ENCODE data around the gene MMP10.

Gene MMP10

DNA sequence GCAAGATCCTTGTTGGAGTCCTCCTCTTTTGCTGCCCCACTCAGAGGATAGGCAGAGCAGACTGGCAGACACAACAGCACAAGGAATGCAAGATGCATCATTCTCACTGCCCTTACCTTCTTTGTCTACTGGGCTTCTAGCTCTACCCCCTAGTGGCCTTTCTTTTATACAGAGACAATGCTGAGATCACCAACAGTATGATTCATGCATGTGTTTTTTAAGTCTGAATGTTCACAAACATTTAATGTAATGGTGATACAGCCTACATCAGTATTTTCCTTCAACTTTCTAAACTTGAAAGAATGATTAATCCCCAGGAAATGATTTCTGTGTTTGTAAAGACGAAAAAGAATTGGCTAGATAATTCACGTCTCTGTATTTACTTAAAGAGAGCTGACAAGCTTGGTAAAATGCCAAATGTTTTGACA lies at the start of gene MMP10:
TSS of gene MMP10 (minus strand) at position 138 of the 428 bp plus-strand sequence. CDS start at position 101, 37 bp downstream.
- FAIRE-seq: no peak
- DNase-seq (ENCODE audit: insufficient read length, low spot score): no peak

DNA sequence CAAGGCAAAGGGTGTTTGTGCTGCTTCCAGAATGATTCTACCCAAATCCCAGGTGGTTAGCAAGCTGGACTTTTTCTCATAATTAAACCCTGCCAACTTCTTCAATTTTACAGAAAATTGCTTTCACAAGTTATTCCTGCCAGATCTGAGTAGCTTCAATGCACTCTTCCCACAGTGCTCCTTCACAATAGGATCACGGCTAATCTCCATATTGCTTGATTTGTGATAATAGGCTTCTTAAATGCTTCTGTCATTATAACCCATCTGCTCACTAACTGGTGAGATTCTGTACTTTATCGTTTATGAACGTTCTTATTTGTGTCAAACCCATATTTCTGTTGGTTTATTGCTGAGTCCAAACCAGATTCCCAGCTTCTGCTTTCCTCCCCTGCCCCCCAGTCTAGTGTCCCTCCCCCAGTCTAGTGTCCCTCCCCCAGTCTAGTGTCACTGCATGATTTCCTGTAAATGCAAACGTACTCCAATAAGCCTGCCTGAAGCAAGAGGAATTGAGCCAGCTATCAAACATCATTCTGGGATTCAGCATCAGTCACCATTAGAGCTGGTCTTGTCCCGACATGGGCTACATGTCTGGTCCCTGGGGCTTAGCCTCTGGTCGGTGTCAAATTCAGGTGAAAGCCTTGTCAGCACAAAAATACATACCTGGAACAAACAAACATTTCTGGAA lies 49.0 kb upstream of the MMP10 start:
- DNase-seq (ENCODE audit: insufficient read length, low spot score) (no peak), FAIRE-seq (no peak)

DNA sequence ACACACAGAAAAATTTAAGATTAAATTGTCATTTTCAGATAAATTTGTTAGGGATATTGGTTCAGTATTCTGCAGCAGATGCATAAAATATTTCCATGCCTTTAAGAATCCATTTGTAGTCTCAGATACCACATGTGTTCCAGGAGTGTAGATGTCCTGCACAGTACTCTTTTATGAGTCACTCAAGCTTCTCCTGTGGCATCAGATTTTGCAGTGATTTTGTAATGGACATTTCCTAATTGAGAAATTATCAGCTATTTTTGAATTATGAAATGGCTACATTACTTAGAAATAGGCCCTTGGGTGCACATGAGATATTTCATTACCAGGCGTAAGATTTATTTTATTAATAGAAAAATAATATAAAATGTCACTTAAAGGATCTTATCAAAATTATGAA lies 44.1 kb upstream of the MMP10 start:
- DNase-seq (ENCODE audit: insufficient read length, low spot score) (no peak), FAIRE-seq (no peak)

DNA sequence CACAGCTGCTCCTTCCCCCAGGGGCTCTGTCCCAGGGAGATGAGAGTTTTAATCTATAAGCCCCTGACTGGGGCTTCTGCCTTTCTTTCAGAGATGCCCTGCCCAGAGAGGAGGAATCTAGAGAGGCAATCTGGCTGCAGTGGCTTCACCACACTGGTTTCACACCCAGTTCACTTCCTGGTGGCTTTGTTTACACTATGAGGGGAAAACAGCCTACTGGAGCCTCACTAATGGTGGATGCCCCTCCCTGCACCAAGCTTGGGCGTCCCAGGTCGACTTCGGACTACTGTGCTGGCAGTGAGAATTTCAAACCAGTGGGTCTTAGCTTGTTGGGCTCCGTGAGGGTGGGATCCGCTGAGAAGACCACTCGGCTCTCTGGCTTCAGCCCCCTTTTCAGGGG lies 39.1 kb upstream of the MMP10 start:
- DNase-seq (ENCODE audit: insufficient read length, low spot score) (no peak), FAIRE-seq (no peak)

DNA sequence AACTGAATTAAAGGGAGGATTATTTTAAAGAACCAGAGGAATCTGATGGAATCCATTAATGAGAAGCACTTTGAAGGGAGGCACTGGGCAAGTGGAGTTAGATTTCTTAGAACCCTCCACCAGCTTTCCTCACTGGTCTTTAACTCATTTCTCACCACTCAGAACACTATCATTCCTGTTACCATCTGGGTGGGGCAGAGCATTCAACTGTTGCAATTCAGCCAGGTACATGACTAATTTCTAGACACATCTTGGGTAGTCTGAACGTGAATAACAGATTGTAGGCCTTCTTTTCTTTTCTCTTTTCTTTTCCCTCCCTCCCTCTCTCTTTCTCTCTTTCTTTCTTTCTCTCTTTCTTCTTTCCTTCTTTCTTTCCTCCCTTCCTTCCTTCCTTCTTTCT lies 33.1 kb upstream of the MMP10 start:
- FAIRE-seq: no peak
- no peak for DNase-seq (ENCODE audit: insufficient read length, low spot score)

DNA sequence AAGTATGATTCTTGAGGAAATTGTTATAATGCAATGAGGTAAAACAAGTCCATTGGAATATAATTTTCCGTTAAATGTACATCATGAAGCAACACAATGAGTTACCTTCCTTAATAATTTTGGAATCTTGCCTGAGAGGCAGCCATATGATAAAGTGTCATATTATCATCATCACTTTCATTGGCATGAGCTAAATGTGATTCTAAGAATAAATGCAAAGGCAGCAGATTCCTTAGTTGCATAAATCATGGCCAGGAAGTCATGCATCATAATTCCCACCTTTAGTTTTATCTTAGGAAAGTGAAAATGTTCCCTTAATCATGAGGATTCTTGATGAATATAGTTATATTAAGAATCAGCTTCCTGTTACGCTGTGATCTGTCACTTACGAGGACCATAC lies 31.8 kb upstream of the MMP10 start:
- FAIRE-seq (no peak), DNase-seq (ENCODE audit: insufficient read length, low spot score) (no peak)

DNA sequence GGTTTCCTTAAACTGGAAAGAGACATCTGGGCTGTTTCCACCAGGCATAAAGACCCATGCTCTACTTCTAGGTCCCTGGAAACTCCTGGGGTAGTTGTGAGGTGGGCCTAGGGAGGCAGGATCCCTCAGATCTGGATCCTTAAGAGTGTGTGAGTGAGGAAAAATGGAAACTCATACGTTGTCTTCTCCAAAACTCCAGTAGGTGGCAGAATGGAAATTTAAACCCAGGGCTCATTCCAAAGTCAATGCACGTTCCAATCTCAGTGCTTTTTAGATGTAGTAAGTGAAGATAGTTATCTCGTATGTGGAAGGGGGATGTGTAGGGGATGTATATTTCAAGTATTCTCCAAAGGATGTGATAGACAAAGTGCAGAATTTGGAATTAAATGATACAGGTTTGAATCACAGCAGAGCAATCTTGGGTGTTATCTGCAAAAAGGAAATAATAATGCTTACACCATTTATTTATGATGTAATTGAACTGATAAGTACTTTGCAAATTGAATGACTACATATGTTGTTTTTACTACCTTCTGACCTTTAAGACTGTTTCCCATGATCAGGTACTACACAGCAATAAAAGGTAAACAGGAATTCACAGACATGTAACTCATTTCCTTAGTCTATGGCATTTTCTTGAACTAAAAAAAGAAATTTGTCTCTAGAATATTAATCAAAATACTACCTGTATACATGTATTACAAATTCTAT lies 30.7 kb upstream of the MMP10 start:
- no peak for FAIRE-seq

DNA sequence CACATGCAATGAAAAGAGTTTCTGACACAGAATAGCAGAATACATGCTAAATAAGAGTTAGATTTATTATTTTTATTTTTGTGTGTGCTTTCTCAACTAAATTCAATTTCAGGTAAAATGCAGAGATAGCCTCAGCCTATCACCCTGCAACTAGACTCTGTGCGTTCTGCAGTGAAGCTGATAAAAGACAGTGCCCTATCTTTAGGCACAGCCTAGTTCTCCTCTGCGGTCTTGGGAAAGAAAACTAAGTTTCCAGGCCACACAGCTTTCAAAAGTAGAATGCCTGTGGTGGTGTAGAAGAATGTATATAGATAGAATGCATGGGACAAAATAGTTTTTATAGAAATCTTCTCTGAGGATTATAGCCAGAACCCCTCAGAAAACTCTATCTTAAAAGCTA lies 29.5 kb upstream of the MMP10 start:
- FAIRE-seq (no peak), DNase-seq (ENCODE audit: insufficient read length, low spot score) (no peak)

More for the DNA sequence above, 30.7 kb upstream of the MMP10 start:
- no peak for DNase-seq (ENCODE audit: insufficient read length, low spot score)

DNA sequence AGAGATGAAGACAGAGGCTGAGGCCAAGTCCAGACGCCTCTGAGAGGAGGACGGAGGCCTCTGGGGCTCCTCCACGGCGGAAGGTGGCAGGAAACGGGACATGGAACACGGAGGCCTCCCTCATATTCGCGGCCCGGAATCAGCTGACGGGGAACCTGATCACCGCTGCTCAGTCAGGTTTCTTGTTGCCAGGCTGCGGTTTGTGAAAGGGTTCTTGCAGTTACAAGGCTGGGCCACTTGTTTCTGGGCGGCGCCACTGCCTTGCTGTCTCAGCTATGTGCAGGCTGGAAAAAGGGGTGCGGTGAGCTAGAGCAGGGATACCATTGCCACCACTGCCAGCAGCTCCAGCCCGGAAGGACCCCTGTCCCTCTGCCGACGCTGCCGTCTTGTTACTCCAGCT lies 27.5 kb upstream of the MMP10 start:
- DNase-seq (ENCODE audit: insufficient read length, low spot score): no peak
- FAIRE-seq: no peak

DNA sequence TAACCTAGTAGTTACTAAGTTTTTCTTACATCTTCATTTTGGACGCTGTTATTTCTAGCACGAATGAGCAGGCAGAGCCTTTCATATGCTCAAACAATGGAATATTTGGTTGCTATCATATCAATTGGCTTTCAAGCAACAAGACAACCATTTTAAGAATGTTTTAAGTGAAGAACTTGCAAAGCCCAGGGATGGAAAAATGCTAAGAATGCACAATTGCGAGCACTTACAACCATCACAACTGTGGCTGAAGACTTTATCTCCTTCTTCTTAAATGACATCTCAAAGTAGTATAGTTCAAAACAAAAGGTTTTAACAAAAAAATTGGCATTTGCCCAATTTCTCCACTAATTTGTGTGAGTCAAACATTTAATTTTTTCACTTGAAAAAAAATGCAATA lies 25.9 kb upstream of the MMP10 start:
- FAIRE-seq: no peak
- no peak for DNase-seq (ENCODE audit: insufficient read length, low spot score)

DNA sequence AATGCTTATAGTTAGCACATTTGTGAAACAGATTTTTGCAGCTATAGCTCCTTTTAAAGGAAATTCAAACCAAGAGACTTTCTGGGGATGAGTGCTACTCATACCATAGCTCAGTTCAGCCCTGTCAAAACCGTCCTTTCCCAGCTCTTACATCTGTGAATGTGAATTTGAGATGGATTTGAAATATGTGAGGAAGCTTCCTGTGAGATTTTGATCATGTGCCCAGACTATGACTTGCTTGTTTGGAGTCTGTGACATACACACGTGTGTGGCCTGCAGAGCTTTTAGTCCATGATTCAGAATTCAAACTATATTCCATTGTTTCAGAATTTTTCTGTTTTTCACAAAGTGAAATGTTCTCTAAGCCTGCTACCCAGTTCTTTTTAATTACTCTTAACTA lies 21.9 kb upstream of the MMP10 start:
- no peak for DNase-seq (ENCODE audit: insufficient read length, low spot score)
- FAIRE-seq: no peak

DNA sequence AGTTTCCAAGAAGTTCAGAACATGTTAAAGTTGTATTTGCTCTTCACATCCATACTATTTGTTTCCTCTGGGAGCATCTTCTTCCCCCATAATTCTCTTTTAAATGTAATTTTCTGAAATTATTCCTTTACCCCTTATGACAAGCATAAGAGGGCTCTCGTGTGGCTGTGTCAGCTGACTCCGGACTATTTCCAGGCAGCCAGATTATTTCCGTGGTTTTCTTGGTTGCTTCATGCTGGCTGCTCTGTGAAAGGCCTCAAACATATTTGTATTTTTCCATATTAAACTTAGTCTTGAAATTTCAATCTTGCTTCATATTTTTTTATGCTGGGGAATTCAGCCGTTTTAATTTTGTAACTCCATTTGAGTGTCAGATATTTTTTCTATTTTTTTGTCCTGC lies 20.3 kb upstream of the MMP10 start:
- FAIRE-seq: no peak
- no peak for DNase-seq (ENCODE audit: insufficient read length, low spot score)

DNA sequence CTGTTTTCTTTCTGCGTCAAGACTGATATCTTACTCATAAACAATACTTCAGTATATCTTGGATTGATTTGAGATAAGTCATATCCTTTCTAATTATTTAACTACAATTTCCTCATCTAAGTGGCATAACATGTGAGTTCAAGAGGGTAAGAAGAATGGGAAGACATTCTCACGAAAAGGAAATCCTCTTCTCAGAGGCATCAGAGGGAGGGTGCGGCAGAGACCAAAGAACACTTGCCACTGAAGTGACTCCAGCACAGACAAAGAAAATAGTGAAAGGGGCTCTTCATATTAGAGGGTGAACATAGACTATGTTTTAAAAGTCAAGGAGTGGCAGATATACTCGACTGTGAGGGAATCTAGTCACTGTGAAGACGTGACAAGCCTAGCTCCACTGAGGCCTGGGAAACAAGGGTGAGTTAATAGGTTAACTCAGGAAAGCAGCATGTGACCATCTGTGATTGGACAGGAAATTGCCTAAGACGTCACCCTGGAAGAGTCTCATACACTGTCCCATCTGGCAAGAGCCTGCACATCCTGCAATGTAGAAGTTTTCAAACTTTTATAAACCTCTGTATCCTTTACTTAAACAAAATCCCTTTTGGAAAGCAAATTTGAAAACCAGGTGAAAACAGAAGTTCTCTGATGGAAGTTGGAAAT lies 19.4 kb upstream of the MMP10 start:
- FAIRE-seq (no peak), DNase-seq (ENCODE audit: insufficient read length, low spot score) (no peak)

DNA sequence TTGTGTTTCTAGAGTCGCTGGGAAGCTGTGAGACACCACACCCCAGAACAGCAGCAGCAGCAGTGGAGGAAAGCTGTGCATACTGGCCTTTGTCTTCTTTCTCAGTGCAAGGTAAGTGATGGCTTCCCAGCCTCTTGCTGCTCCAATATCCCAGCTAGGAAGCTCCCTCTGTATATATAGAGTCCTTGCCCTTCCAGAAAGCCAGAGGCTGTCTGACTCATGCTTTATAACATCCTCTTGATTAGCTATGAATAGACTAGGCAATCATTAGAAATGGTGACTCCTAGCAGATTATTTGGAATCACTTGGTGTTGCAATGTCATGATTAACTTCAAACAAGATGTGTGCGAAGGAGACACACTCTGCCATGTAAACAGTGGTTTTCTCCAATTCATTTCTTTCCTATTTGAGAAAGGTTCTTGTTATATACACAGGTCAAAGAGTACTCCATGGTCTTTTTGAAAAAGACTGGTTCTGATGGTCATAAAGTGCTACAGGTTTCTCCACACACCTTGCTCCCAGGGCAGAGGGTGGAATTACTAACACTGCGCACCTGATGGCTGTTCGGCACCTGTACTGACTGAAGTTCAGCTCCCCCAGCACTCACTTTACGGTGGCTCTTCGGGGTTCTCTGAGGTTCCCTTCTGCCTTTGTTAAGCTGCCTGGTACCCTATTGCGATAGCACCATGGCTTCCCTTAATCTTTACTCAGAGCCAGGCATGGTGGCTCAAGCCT lies 17.8 kb upstream of the MMP10 start, which contains the start of gene MMP1:
TSS of gene MMP1 (minus strand) at position 149 of the 735 bp plus-strand sequence. CDS start at position 81, 68 bp downstream.
- FAIRE-seq (no peak), DNase-seq (ENCODE audit: insufficient read length, low spot score) (no peak)

DNA sequence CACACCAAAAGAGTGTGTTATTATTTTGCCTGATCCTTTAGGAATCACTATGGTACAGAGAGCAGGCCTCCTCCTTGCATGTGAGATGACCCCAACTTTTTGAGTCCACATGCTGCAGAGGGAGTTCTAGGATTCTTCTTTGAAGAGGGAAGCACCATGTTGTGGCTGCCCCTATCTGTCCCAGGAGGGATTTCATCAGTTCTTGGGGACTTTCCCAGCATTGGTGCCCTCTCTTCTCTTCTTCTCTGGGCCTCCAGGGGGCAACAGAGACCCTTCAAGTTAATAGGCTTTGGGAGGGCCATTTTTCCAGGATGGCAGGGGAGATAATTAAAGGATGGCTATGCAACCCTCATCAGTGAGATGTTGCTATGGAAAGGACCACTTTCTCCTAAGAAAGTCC lies 14.0 kb upstream of the MMP10 start:
- DNase-seq (ENCODE audit: insufficient read length, low spot score) (peak; percentile 8), FAIRE-seq (no peak)

DNA sequence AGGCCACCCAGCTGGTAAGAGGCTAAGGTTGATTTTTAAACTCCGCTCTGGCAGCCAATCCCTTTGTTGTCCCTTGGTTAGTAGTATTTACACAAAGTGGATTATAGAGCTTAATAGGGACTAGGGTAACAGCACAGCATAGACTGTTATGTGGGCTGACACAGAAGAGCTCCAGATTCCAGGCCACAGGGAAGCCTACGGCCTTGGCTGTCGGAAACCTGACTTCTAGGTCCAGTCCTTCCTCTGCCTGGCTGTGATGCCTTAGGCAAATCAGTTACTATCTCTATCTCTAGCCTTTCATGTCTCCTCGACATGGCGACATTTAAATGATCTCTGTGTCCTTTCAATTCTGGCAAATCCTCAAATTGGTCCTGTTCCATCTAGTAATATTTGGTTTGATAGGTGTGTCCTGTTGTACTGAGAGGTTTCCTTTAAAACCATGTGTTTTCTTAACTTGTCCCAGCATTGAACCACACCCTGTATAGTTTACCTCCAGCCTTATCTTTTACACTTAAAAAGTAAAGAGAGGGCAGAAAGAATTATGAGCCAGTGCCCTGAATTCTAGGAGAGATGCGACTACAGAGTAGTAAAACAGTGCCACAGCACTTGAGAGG lies 13.4 kb upstream of the MMP10 start:
- FAIRE-seq (no peak), DNase-seq (ENCODE audit: insufficient read length, low spot score) (no peak)

DNA sequence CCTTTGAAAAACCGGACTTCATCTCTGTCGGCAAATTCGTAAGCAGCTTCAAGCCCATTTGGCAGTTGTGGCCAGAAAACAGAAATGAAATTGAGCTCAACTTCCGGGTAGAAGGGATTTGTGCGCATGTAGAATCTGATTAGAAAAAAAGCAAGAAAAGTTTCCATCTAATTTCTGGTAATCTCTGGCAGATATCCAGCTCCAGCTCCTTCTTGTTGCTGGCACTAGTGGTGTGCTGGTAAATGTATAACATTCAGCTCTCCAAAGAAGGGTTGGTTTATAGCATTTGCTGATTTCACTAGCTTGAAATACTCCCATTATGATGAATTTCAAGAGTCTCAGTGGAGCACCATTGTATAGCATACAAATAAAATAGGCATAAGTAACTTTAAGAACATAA lies 12.2 kb upstream of the MMP10 start:
- no peak for FAIRE-seq

DNA sequence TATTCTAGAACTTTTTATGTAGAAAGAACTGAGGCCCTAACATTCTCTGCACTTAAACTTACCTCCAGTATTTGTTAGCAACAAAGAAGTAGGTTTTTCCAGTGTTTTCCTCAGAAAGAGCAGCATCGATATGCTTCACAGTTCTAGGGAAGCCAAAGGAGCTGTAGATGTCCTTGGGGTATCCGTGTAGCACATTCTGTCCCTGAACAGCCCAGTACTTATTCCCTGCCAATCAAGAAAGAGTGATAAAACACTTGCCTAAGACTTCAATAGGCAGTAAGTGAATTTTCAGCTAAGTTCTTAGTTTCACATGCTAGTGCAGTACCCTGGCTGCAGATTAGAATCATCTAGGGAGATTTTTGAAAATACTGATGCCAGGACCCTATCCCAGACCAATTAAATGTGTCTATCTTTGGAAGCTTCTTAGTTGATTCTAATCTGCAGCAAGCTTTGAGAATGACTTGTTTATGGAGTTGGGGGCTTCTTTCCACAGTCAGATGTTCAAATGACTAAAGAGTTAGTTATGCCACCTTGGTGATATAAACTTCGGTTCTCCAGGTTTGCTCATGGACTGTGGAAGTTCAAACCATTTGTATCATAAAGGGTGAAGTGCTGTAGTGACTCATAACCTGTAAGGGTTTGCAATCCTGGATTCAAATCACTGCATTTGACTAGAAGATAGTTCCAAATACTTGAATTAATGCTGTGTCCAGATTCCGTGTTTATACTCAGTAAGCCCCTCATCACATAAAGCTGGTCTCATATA lies 11.0 kb upstream of the MMP10 start:
- DNase-seq (ENCODE audit: insufficient read length, low spot score) (no peak), FAIRE-seq (no peak)

More for the DNA sequence above, 12.2 kb upstream of the MMP10 start:
- DNase-seq (ENCODE audit: insufficient read length, low spot score): no peak

DNA sequence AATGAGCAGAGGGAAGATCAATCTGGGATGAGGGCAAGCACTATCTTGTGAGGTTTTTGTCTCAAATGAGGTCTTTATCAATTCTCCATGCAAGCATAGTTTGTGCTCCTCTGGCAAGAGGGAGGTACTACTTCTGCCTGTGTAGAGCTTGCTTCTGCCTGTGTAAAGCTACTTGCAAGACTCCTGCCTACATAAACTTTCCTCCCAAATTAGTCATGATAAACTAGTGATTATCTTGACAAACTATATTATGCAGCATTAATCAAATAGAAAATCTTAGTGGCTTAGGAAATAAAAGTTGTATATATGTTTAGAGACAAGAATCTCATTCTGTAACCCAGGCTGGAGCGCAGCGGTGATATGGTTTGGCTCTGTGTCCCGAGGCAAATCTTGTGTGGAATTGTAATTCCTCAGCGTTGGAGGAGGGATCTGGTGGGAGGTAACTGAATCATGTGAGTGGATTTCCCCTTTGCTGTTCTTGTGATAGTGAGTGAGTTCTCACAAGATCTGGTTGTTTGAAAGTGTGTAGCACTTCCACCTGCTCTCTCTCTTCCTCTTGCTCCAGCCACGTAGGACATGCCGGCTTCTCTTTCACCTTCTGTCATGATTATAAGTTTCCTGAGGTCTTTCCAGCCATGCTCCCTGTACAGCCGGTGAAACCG lies 8.0 kb upstream of the MMP10 start:
- DNase-seq (ENCODE audit: insufficient read length, low spot score) (no peak), FAIRE-seq (no peak)

Data from GM19239 (cell line).